Endodermal cell (in vitro differentiated cells): ENCODE results near the gene DBT. TPM values are rescaled to one million over a fixed set of nuclear protein-coding genes. Genes with fewer than 3 reads are reported as not detected.
A peak's percentile ranks its signal among the peaks of the same experiment; 100 is the strongest.
"Not testable (repeated sequence)": the region's sequence is repeated elsewhere in the genome, so short reads cannot be mapped to it uniquely, and the experiment has no call there.

Experiments used
- DNase-seq: peaks from one replicate; pipeline ENCODE4 v3.0.0-alpha.2; 2017
- H3K27ac ChIP-seq: 2 replicates; pipeline ENCODE4 v1.5.1; 2013; ENCODE audit warnings: mild to moderate bottlenecking, low read depth, low read length, moderate library complexity
- H3K27me3 ChIP-seq: 2 replicates; pipeline ENCODE4 v1.6.1; 2013; ENCODE audit warnings: mild to moderate bottlenecking, low read length, moderate library complexity; ENCODE audit not compliant: insufficient read depth, control insufficient read depth, poor library complexity, severe bottlenecking
- H3K36me3 ChIP-seq: 2 replicates; pipeline ENCODE4 v1.7.0; 2013; ENCODE audit warnings: mild to moderate bottlenecking, low read length, moderate library complexity; ENCODE audit not compliant: control insufficient read depth, insufficient read depth
- H3K4me1 ChIP-seq: one replicate; pipeline ENCODE4 v1.7.0; 2013; ENCODE audit warnings: low read length; ENCODE audit not compliant: control insufficient read depth, insufficient read depth
- H3K4me3 ChIP-seq: 2 replicates; pipeline ENCODE4 v1.5.1; 2013; ENCODE audit warnings: mild to moderate bottlenecking, low read length, moderate library complexity
- H3K9ac ChIP-seq: 2 replicates; pipeline ENCODE4 v1.6.1; 2013; ENCODE audit warnings: mild to moderate bottlenecking, low read length, moderate library complexity; ENCODE audit not compliant: poor library complexity, severe bottlenecking; ENCODE audit errors: extremely low read depth
- H3K9me3 ChIP-seq: 2 replicates; pipeline ENCODE4 v1.6.1; 2013; ENCODE audit warnings: mild to moderate bottlenecking, low read length, moderate library complexity; ENCODE audit not compliant: control insufficient read depth
- H3K27ac Mint-ChIP-seq: 2 replicates; pipeline ENCODE4 v1.8.0; 2020; ENCODE audit warnings: mixed read lengths
- H3K27me3 Mint-ChIP-seq: 2 replicates; pipeline ENCODE4 v1.8.0; 2021; ENCODE audit warnings: mild to moderate bottlenecking, mixed read lengths; ENCODE audit not compliant: insufficient read depth
- H3K36me3 Mint-ChIP-seq: 2 replicates; pipeline ENCODE4 v1.8.0; 2020; ENCODE audit warnings: low read depth, mixed read lengths
- H3K4me1 Mint-ChIP-seq: 2 replicates; pipeline ENCODE4 v1.8.0; 2020; ENCODE audit warnings: mixed read lengths
- H3K4me3 Mint-ChIP-seq: 2 replicates; pipeline ENCODE4 v1.8.0; 2020; ENCODE audit warnings: mild to moderate bottlenecking, moderate library complexity, mixed read lengths
- H3K9me3 Mint-ChIP-seq: 2 replicates; pipeline ENCODE4 v1.8.0; 2020; ENCODE audit warnings: mild to moderate bottlenecking, mixed read lengths
- WGBS, 2 experiments: methylation state at CpG; one replicate each; pipeline versions ENCODE4 v1.1.5 to v1.1.7; 2013; ENCODE audit warnings: missing lambda C conversion rate in 2 of 2, mixed read lengths in 1 of 2; ENCODE audit not compliant: insufficient coverage in 1 of 2, insufficient read length in 1 of 2; 5-methylcytosine and 5-hydroxymethylcytosine counted together
- total RNA-seq, 2 donors: library from RNA; stranded (reverse); fragmentation: NEBNext Ultra II Directional in 1 of 2; extraction: Animal tissue kit (Norgen Biotek cat#: 25700) in 1 of 2; gene quantifications; 2 replicates in 1 of 2; 3 replicates in 1 of 2; pipeline ENCODE4 v1.2.1, GENCODE V29; 2021
- TF ChIP-seq, protein P1 (sequence below): fragments of 200-600 bp; sonication (generic); conservative IDR thresholded peaks from 2 replicates; pipeline ENCODE4 v1.5.0; 2021; ENCODE audit warnings: antibody characterized with exemption, mild to moderate bottlenecking

The DBT gene
- total RNA-seq, 2 donors from 2014 or later = 23.0 to 24.6 TPM

DNA sequence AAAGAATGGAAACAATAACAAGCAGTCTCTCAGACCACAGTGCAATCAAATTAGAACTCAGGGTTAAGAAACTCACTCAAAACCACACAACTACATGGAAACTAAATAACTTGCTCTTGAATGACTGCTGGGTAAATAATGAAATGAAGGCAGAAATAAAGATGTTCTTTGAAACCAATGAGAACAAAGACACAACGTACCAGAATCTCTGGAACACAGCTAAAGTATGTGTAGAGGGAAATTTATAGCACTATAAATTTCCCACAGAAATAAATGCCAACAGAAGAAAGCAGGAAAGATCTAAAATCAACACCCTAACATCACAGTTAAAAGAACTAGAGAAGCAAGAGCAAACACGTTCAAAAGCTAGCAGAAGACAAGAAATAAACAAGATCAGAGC, 46.9 kb downstream of the DBT start:
- not testable (repeated sequence) for H3K27ac Mint-ChIP-seq, H3K27ac ChIP-seq, H3K4me3 Mint-ChIP-seq, H3K27me3 ChIP-seq, H3K4me3 ChIP-seq, H3K9ac ChIP-seq, H3K27me3 Mint-ChIP-seq, DNase-seq, H3K4me1 ChIP-seq
- Mint-ChIP-seq H3K4me1 (peaks cover 14% of the 10 kb centered on the region), H3K36me3 (peaks cover 79% of the 10 kb centered on the region), H3K9me3 (peaks cover 15% of the 10 kb centered on the region)
- H3K9me3 ChIP-seq = peaks cover 23% of the 10 kb centered on the region
- H3K36me3 ChIP-seq = peaks cover 50% of the 10 kb centered on the region
- 60 to 97% methylated on average over 1 to 2 of the region's 2 CpGs for WGBS, 2 experiments

DNA sequence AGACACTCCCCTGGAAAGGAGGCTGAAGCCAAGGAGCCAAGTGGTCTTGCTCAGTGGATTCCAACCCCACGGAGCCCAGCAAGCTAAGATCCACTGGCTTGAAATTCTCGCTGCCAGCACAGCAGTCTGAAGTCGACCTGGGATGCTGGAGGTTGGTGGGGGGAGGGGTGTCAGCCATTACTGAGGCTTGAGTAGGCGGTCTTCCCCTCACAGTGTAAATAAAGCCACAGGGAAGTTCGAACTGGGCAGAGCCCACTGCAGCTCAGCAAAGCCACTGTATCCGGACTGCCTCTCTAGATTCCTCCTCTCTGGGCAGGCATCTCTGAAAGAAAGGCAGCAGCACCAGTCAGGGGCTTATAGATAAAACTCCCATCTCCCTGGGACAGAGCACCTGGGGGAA, 49.6 kb downstream of the DBT start:
- H3K4me3 Mint-ChIP-seq, H3K9ac ChIP-seq, H3K9me3 Mint-ChIP-seq, H3K4me1 ChIP-seq, H3K27ac ChIP-seq, H3K9me3 ChIP-seq, H3K27me3 Mint-ChIP-seq, H3K27me3 ChIP-seq, H3K4me3 ChIP-seq: not testable (repeated sequence)
- DNase-seq = peak; percentile 82
- peaks cover 73% of the 10 kb centered on the region for H3K36me3 Mint-ChIP-seq
- peaks cover 14% of the 10 kb centered on the region for H3K4me1 Mint-ChIP-seq
- peak overlapping the region; percentile 76 for H3K27ac Mint-ChIP-seq
- 38 to 52% methylated on average over 2 to 6 of the region's 6 CpGs for WGBS, 2 experiments
- H3K36me3 ChIP-seq = peaks cover 52% of the 10 kb centered on the region

DNA sequence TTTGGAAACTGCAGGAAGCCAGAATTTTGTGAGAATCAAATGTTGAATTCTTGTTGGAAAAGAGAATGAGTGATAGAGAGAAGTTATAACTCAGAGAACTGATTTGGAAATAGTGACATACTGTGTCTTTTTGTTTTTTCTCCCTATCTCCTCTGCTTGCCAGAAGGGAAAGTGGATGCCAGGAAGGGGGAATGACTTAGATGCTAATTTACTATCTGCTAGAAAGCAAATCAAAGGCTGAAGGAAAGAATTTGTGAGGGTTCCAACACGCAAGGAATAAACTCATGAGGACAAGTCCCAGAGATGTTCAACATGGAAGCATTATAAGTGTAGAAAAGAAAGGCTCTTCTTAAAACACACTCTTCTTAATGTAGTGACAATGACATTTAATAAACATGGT, 51.0 kb downstream of the DBT start:
- 80 to 100% methylated on average over 1 of the region's 1 CpG for WGBS, 2 experiments
- H3K4me1 ChIP-seq = peaks cover 2% of the 10 kb centered on the region
- H3K27ac Mint-ChIP-seq = peak overlapping the region; percentile 73
- H3K27me3 ChIP-seq = no peaks in the 10 kb centered on the region
- no peaks in the 10 kb centered on the region for H3K9me3 Mint-ChIP-seq
- peaks cover 14% of the 10 kb centered on the region for H3K4me1 Mint-ChIP-seq
- H3K9me3 ChIP-seq = peaks cover 7% of the 10 kb centered on the region
- no peaks in the 10 kb centered on the region for H3K27me3 Mint-ChIP-seq
- no peak overlapping the region for H3K27ac ChIP-seq
- H3K36me3 ChIP-seq = peaks cover 65% of the 10 kb centered on the region
- peaks cover 64% of the 10 kb centered on the region for H3K36me3 Mint-ChIP-seq
- TF ChIP-seq, protein P1, sequence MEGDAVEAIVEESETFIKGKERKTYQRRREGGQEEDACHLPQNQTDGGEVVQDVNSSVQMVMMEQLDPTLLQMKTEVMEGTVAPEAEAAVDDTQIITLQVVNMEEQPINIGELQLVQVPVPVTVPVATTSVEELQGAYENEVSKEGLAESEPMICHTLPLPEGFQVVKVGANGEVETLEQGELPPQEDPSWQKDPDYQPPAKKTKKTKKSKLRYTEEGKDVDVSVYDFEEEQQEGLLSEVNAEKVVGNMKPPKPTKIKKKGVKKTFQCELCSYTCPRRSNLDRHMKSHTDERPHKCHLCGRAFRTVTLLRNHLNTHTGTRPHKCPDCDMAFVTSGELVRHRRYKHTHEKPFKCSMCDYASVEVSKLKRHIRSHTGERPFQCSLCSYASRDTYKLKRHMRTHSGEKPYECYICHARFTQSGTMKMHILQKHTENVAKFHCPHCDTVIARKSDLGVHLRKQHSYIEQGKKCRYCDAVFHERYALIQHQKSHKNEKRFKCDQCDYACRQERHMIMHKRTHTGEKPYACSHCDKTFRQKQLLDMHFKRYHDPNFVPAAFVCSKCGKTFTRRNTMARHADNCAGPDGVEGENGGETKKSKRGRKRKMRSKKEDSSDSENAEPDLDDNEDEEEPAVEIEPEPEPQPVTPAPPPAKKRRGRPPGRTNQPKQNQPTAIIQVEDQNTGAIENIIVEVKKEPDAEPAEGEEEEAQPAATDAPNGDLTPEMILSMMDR = no peak
- no peak overlapping the region for H3K4me3 ChIP-seq
- H3K9ac ChIP-seq = no peak overlapping the region
- DNase-seq = no peak
- no peak overlapping the region for H3K4me3 Mint-ChIP-seq

DNA sequence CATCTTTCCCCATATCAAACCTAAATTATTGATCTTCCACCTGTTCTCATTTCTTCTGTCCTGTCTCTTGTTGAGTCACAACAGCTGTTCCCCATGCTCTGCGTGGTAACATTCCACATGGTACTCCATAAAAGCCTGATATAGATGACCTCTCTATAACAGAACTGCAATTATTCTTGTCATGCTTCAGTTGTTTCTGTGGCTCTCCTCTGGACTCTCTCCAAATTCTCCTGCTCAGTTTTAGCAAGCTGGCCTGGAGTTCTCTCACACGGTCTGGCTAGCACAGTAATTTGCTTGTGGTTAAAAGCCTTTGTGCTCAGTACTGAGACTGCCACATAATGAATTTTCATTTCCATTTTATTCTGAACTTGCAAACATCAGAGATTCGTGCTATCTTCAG, 61.0 kb downstream of the DBT start:
- peaks cover 11% of the 10 kb centered on the region for H3K9me3 ChIP-seq
- WGBS, 2 experiments = 76 to 91% methylated on average over 2 to 3 of the region's 3 CpGs
- no peak for DNase-seq
- Mint-ChIP-seq H3K4me3 (no peak overlapping the region), H3K9me3 (no peaks in the 10 kb centered on the region), H3K27me3 (no peaks in the 10 kb centered on the region), H3K36me3 (no peaks in the 10 kb centered on the region), H3K27ac (no peak overlapping the region), H3K4me1 (no peaks in the 10 kb centered on the region)
- H3K4me1 ChIP-seq = no peaks in the 10 kb centered on the region
- H3K9ac ChIP-seq = no peak overlapping the region
- H3K27ac ChIP-seq = no peak overlapping the region
- no peak overlapping the region for H3K4me3 ChIP-seq
- TF ChIP-seq, protein P1 = no peak
- peaks cover 4% of the 10 kb centered on the region for H3K36me3 ChIP-seq
- H3K27me3 ChIP-seq = no peaks in the 10 kb centered on the region
